Lower leg skin (tissue), 4 donors: ENCODE data around the gene EXOC5. TPM values are rescaled to one million over a fixed set of nuclear protein-coding genes. Genes with fewer than 3 reads are reported as not detected.
"Not testable (repeated sequence)": the region's sequence is repeated elsewhere in the genome, so short reads cannot be mapped to it uniquely, and the experiment has no call there.

Experiments used
- DNase-seq, 2 donors: peaks; one replicate each; pipeline ENCODE4 v3.0.0-alpha.2; 2019; ENCODE audit warnings: low spot score in 2 of 2
- H3K4me3 ChIP-seq: fragments of 200-600 bp; sonication (generic); 2 replicates; pipeline ENCODE4 v1.5.1; 2017; ENCODE audit warnings: mild to moderate bottlenecking, low read depth; ENCODE audit not compliant: poor library complexity, severe bottlenecking
- POLR2A ChIP-seq, 2 donors: fragments of 450-650 bp; IDR thresholded peaks; one replicate each; pipeline ENCODE4 v1.6.1; 2016 to 2017; ENCODE audit warnings: antibody characterized with exemption in 2 of 2, mild to moderate bottlenecking in 1 of 2, moderate library complexity in 1 of 2
- WGBS, 2 donors: methylation state at CpG; one replicate each; pipeline ENCODE4 v1.1.5; 2018; 5-methylcytosine and 5-hydroxymethylcytosine counted together
- intact Hi-C: fragments of 100-400 bp; cut with DNase I; formaldehyde crosslinking; loops from one replicate; pipeline ENCODE4 v1.15.0; 2023; ENCODE audit warnings: low total_unique reads
- total RNA-seq, 4 donors: library from RNA; depleted of rRNA; stranded (reverse); fragments of >200 nt; gene quantifications; one replicate each; pipeline ENCODE4 v1.1.0, GENCODE V29; 2016
- TF ChIP-seq, protein P1 (sequence below), 3 donors: fragments of 450-650 bp; IDR thresholded peaks; one replicate each; pipeline ENCODE4 v1.5.1; 2016; ENCODE audit warnings: antibody characterized with exemption in 3 of 3, mild to moderate bottlenecking in 3 of 3, moderate library complexity in 2 of 3

EXOC5 gene
- total RNA-seq, 4 donors from 2014 or later = 25.1 to 38.9 (median 33.7) TPM

GRCh38 chr14:57227083-57227482, 41.6 kb downstream of the EXOC5 start:
- no peak overlapping the region for H3K4me3 ChIP-seq
- TF ChIP-seq, protein P1, sequence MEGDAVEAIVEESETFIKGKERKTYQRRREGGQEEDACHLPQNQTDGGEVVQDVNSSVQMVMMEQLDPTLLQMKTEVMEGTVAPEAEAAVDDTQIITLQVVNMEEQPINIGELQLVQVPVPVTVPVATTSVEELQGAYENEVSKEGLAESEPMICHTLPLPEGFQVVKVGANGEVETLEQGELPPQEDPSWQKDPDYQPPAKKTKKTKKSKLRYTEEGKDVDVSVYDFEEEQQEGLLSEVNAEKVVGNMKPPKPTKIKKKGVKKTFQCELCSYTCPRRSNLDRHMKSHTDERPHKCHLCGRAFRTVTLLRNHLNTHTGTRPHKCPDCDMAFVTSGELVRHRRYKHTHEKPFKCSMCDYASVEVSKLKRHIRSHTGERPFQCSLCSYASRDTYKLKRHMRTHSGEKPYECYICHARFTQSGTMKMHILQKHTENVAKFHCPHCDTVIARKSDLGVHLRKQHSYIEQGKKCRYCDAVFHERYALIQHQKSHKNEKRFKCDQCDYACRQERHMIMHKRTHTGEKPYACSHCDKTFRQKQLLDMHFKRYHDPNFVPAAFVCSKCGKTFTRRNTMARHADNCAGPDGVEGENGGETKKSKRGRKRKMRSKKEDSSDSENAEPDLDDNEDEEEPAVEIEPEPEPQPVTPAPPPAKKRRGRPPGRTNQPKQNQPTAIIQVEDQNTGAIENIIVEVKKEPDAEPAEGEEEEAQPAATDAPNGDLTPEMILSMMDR (IDR thresholded peaks at IDR 0.05) = no peak
- TF ChIP-seq POLR2A (IDR thresholded peaks at IDR 0.05) = no peak
- DNase-seq = no peak
- intact Hi-C loops = no loop called here
- 82 to 88% methylated on average over 2 of the region's 2 CpGs for WGBS, 2 donors

- intact Hi-C loops = no loop called here
- TF ChIP-seq POLR2A (IDR thresholded peaks at IDR 0.05) = no peak
- TF ChIP-seq, protein P1 (IDR thresholded peaks at IDR 0.05) = no peak
These were observed 46.8 kb downstream of the EXOC5 start for GRCh38 chr14:57221931-57222330.

DNA sequence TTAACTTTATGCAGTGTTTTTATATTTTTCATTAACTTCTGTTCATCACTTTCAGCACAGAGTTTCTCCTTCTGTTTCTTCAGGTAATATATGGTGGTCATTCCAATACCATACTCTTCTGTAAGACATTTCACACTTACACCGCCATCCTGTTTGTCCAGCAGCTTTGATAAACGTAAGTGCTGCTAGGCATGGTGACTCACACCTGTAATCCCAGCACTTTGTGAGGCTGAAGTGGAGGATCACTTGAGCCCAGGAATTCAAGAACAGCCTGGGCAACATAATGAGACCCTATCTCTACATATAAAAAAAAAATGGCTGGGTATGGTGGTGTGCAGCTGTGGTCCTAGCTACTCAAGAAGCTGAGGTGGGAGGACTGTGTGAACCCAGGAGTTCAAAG, 55.8 kb downstream of the EXOC5 start:
- TF ChIP-seq, protein P1 (IDR thresholded peaks at IDR 0.05) = no peak
- TF ChIP-seq POLR2A (IDR thresholded peaks at IDR 0.05) = no peak
- no peak overlapping the region for H3K4me3 ChIP-seq
- intact Hi-C loops = no loop called here
- no peak for DNase-seq
- WGBS, 2 donors = 92 to 96% methylated on average over 2 of the region's 2 CpGs

More at GRCh38 chr14:57221931-57222330, 46.8 kb downstream of the EXOC5 start:
- DNase-seq = no peak
- 88 to 89% methylated on average over 3 of the region's 3 CpGs for WGBS, 2 donors
- H3K4me3 ChIP-seq = no peak overlapping the region

DNA sequence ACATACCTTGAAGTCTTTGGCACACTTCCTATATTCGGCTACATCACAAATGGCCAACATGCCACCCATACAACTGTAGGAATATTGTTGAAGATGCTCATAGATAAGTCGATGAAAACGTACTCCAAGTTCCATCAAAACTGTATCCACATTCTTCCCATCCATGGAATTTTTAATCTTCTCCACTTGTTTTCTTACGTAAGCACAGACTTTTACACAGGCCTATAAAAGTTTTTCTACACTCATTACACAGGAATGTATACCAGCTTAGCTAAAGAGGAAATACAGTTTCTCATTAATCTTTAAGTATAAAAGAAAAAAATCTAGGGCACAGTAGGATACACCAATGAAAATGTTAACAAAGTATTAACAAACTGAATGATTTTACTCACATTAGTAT, 59.1 kb downstream of the EXOC5 start:
- 88 to 89% methylated on average over 4 of the region's 4 CpGs for WGBS, 2 donors
- intact Hi-C loops = no loop called here
- no peak for DNase-seq

DNA sequence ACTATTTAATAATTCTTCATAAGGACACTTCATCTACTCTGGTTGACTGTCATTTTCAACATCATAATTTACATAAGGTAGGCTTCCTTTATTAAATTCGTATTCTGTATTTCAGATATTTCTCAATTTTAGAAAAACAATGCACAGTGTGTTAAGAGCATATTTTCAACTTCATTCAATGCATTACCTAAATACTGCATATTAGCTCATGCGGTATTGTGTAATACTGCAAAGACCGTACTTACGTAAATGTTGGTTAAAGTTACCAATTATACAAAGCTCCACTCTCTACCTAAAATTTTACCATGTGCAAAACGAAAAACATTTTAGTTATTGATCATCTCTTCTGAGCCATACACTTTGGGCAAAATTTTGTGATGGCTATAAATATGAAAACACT, 62.8 kb downstream of the EXOC5 start:
- TF ChIP-seq, protein P1 (IDR thresholded peaks at IDR 0.05) = no peak
- no peak for TF ChIP-seq POLR2A (IDR thresholded peaks at IDR 0.05)
- WGBS, 2 donors = 93 to 96% methylated on average over 5 of the region's 5 CpGs
- H3K4me3 ChIP-seq = no peak overlapping the region
- intact Hi-C loops = no loop called here
- DNase-seq = no peak

More for the DNA sequence above, 59.1 kb downstream of the EXOC5 start:
- TF ChIP-seq, protein P1 (IDR thresholded peaks at IDR 0.05) = no peak
- TF ChIP-seq POLR2A (IDR thresholded peaks at IDR 0.05) = no peak
- no peak overlapping the region for H3K4me3 ChIP-seq

DNA sequence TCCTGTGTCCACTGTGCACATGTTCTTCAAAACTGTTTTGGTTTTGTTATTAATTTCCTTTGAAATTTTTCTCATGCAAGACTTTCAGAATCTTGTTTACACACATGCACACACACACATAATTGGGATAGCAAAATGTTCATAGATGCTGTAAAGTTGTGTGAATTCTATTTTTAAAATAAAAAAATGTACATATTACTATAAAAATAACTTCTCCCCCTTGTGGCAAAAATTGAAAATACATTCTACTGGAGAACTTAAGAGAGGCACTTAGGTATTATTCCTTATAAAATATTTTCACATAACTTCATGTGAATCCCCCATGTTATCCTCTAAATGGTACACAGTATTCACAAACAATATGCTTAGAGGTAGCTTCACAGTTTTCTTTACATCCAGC, 66.0 kb downstream of the EXOC5 start:
- intact Hi-C loops, DNase-seq, H3K4me3 ChIP-seq: not testable (repeated sequence)
